HL-60/S4 treated with phorbol 12-myristate 13-acetate at 8.2 ng/mL for 4 days and 3 days (cell line): ENCODE data around the gene C19orf73.

ENCODE experiments used
- in situ Hi-C: fragments of 300-500 bp; cut with MboI; formaldehyde crosslinking; loops from 2 replicates; pipeline ENCODE4 v1.15.0; 2022; ENCODE audit warnings: low sequenced_read_pairs

C19orf73 gene

DNA sequence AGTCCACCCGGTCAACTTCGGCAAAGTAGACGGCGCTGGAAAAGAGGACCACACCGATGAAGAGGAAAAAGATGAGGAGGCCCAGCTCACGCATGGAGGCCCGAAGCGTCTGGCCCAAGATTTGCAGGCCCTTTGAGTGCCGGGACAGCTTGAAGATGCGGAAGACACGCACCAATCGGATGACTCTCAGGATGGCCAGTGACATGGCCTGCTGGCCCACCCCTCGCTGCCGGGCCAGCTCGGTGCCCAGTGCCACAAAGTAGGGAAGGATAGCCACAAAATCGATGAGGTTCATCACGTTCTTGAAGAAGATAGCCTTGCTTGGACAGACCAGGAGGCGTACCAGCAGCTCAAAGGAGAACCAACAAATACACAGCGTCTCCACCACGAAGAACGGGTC lies 48.5 kb downstream of the C19orf73 start:
- in situ Hi-C loops = no loop called here

- in situ Hi-C loops = no loop called here
These were observed 49.9 kb downstream of the C19orf73 start for GRCh38 chr19:49069026-49069425.
